HCT116 (cell line): ENCODE measurements around the gene NT5DC3. TPM values are rescaled to one million over a fixed set of nuclear protein-coding genes. Genes with fewer than 3 reads are reported as not detected.

Experiments used
- ATAC-seq: fragments of 200-7000 bp; cut with Tn5 transposase; 2 replicates; pipeline ENCODE4 v1.9.1; 2020; ENCODE audit warnings: mild to moderate bottlenecking, moderate library complexity
- BruUV-seq: library from RNA; stranded (reverse); fragments of 400-500 nt; replicated peaks from 2 replicates; lab custom pipeline; 2021; lab: Mats Ljungman, UMichigan
- CTCF ChIA-PET: fragments of 300-600 bp; sonication (Branson Sonifier 250); formaldehyde crosslinking; loops from one replicate; lab custom pipeline; 2021; ENCODE audit warnings: antibody characterized with exemption; lab: Charles Lee
- POLR2A ChIA-PET: fragments of 300-600, 350-600 bp; sonication (Branson Sonifier 250); formaldehyde crosslinking; loops from one replicate; lab custom pipeline; 2021; ENCODE audit warnings: antibody characterized with exemption; lab: Charles Lee
- RAD21 ChIA-PET, 2 experiments: fragments of 300-600 bp; sonication (Branson Sonifier 250); formaldehyde crosslinking; loops; one replicate each; lab custom pipeline; 2023; ENCODE audit warnings: low total read pairs in 2 of 2; ENCODE audit not compliant: uncharacterized antibody in 2 of 2, unreplicated experiment in 2 of 2, low non-redundant PET in 1 of 2; lab: Charles Lee
- DNase-seq: peaks from one replicate; pipeline ENCODE4 v3.0.0-alpha.2; 2010; ENCODE audit warnings: low read depth, low spot score
- H2AFZ ChIP-seq: fragments of 200-600 bp; shearing (Covaris generic), sonication (generic); 2 replicates; pipeline ENCODE4 v1.6.1; 2017; ENCODE audit warnings: low read depth, mixed run types, mixed read lengths, antibody characterized with exemption, low read length; ENCODE audit not compliant: poor library complexity, severe bottlenecking
- H3K27ac ChIP-seq: 2 replicates; pipeline ENCODE4 v1.5.1; 2012; ENCODE audit warnings: low read depth, low read length
- H3K27me3 ChIP-seq: fragments of 200-600 bp; sonication (generic); 2 replicates; pipeline ENCODE4 v1.6.1; 2016; ENCODE audit warnings: mixed run types, low read length, mixed read lengths; ENCODE audit not compliant: insufficient read depth
- H3K36me3 ChIP-seq, 2 experiments: fragments of 200-500 bp in 1 of 2; fragments of 200-600 bp in 1 of 2; sonication (Bioruptor generic) in 1 of 2; sonication (generic) in 1 of 2; 2 replicates each; pipeline versions ENCODE4 v1.5.1 to v1.6.1; 2014 to 2016; ENCODE audit warnings: low read length in 2 of 2, inconsistent platforms in 1 of 2, mixed read lengths in 1 of 2, mixed run types in 1 of 2; ENCODE audit not compliant: insufficient read depth in 2 of 2, control insufficient read depth in 1 of 2
- H3K4me1 ChIP-seq, 2 experiments: fragments of 200-600 bp in 1 of 2; sonication (generic) in 1 of 2; 2 replicates each; pipeline versions ENCODE4 v1.5.1 to v1.6.1; 2012 to 2017; ENCODE audit warnings: low read length in 2 of 2, inconsistent platforms in 1 of 2, mild to moderate bottlenecking in 1 of 2, mixed read lengths in 1 of 2, mixed run types in 1 of 2, moderate library complexity in 1 of 2; ENCODE audit not compliant: insufficient read depth in 2 of 2, control insufficient read depth in 1 of 2
- H3K4me2 ChIP-seq: fragments of 200-600 bp; sonication (generic); 2 replicates; pipeline ENCODE4 v1.6.1; 2017; ENCODE audit warnings: mixed run types, low read length, mixed read lengths
- H3K4me3 ChIP-seq, 2 experiments: fragments of 200-600 bp in 1 of 2; sonication (generic) in 1 of 2; replicated peaks in 1 of 2; 2 replicates each; pipeline ENCODE4 v1.5.1; 2011 to 2016; ENCODE audit warnings: low read length in 2 of 2, control low read depth in 1 of 2, low read depth in 1 of 2, mild to moderate bottlenecking in 1 of 2, mixed read lengths in 1 of 2, mixed run types in 1 of 2
- H3K79me2 ChIP-seq: fragments of 200-600 bp; sonication (generic); 2 replicates; pipeline ENCODE4 v1.6.1; 2017; ENCODE audit warnings: mild to moderate bottlenecking, mixed run types, low read length, moderate library complexity, mixed read lengths; ENCODE audit not compliant: insufficient read depth
- H3K9ac ChIP-seq: fragments of 200-600 bp; sonication (generic); 2 replicates; pipeline ENCODE4 v1.6.1; 2016; ENCODE audit warnings: low read length, mixed read lengths
- H3K9me2 ChIP-seq: fragments of 200-600 bp; sonication (generic), shearing (Covaris generic); 2 replicates; pipeline ENCODE4 v1.6.1; 2017; ENCODE audit warnings: mixed run types, mild to moderate bottlenecking, moderate library complexity; ENCODE audit not compliant: insufficient read depth
- H3K9me3 ChIP-seq, 2 experiments: fragments of 200-500 bp in 1 of 2; fragments of 200-600 bp in 1 of 2; sonication (Bioruptor generic) in 1 of 2; sonication (generic) in 1 of 2; 2 replicates each; pipeline ENCODE4 v1.6.1; 2014 to 2017; ENCODE audit warnings: low read length in 2 of 2, mixed read lengths in 2 of 2, inconsistent platforms in 1 of 2, low read depth in 1 of 2, mild to moderate bottlenecking in 1 of 2, mixed run types in 1 of 2, moderate library complexity in 1 of 2; ENCODE audit not compliant: control insufficient read depth in 1 of 2, insufficient read depth in 1 of 2
- H4K20me1 ChIP-seq: fragments of 200-600 bp; sonication (generic), shearing (Covaris generic); 2 replicates; pipeline ENCODE4 v1.6.1; 2017; ENCODE audit warnings: mixed run types, mild to moderate bottlenecking, moderate library complexity; ENCODE audit not compliant: insufficient read depth
- CEBPB ChIP-seq: IDR thresholded peaks from 2 replicates; pipeline ENCODE4 v1.6.1; 2012; ENCODE audit warnings: low read depth
- ELF1 ChIP-seq: IDR thresholded peaks from 2 replicates; pipeline ENCODE4 v1.6.1; 2012; ENCODE audit warnings: low read depth, borderline replicate concordance
- JUND ChIP-seq: IDR thresholded peaks from 2 replicates; pipeline ENCODE4 v1.6.1; 2012
- POLR2A ChIP-seq: IDR thresholded peaks from 2 replicates; pipeline ENCODE4 v1.7.0; 2011; ENCODE audit warnings: borderline replicate concordance; ENCODE audit not compliant: insufficient read depth, insufficient read length; ENCODE audit errors: extremely low read depth
- POLR2AphosphoS5 ChIP-seq: IDR thresholded peaks from 2 replicates; pipeline ENCODE4 v1.6.1; 2011; ENCODE audit warnings: mild to moderate bottlenecking, low read depth, low read length, moderate library complexity
- ZNF274 ChIP-seq: fragments of 200-500 bp; sonication (Bioruptor generic); IDR thresholded peaks from 2 replicates; pipeline ENCODE4 v1.6.1; 2014; ENCODE audit warnings: mild to moderate bottlenecking, low read depth, low read length, inconsistent platforms
- intact Hi-C: fragments of 100-400 bp; cut with micrococcal nuclease; formaldehyde crosslinking; loops from 2 replicates; pipeline ENCODE4 v1.10.0; 2022
- total RNA-seq: library from RNA; stranded (reverse); gene quantifications from one replicate; pipeline ENCODE4 v1.2.1, GENCODE V29; 2021; ENCODE audit not compliant: unreplicated experiment

NT5DC3 gene
- total RNA-seq, 1 experiment from 2014 or later, result 18.7 TPM

DNA sequence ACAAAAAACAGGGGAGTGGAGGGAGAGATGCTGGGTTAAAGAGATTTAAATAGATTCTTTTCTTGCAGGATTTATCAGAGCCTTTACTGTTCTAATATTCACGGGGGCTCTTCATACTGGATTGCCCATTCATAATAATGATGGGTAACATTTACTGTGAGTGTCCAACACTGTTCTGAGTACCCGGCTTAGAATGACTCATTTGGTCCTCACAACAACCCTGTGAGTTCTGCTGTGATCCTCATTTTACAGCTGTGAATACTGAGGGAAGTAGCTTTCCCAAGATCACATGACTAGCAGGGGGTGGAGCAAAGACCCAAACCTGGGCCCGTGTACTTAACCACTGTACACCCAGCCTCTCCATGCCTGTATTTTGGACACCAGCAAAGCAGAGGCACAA lies 113.4 kb downstream of the NT5DC3 start:
- intact Hi-C loops, result no loop called here
- TF ChIP-seq POLR2A, result no peak
- no peak for TF ChIP-seq ZNF274
- no peak for TF ChIP-seq POLR2AphosphoS5
- no peak for TF ChIP-seq CEBPB
- no peak for TF ChIP-seq JUND
- CTCF ChIA-PET, result no interaction called here
- Histone ChIP-seq H3K36me3 (no peaks in the 10 kb centered on the region), H3K4me2 (no peak overlapping the region), H3K9me3 (no peaks in the 10 kb centered on the region; a peak in 2 of 4 replicates), H3K9me2 (no peaks in the 10 kb centered on the region), H4K20me1 (no peaks in the 10 kb centered on the region), H2AFZ (no peak overlapping the region), H3K9ac (no peak overlapping the region), H3K4me3 (no peak overlapping the region), H3K4me1 (no peaks in the 10 kb centered on the region), H3K79me2 (no peaks in the 10 kb centered on the region), H3K27ac (no peak overlapping the region), H3K27me3 (peaks cover 7% of the 10 kb centered on the region; the same call in 1 of the 2 replicates)
- ATAC-seq (peak; percentile 63), DNase-seq (no peak)
- POLR2A ChIA-PET, result no interaction called here
- RAD21 ChIA-PET, result no interaction called here
- BruUV-seq, result no TSS peak

DNA sequence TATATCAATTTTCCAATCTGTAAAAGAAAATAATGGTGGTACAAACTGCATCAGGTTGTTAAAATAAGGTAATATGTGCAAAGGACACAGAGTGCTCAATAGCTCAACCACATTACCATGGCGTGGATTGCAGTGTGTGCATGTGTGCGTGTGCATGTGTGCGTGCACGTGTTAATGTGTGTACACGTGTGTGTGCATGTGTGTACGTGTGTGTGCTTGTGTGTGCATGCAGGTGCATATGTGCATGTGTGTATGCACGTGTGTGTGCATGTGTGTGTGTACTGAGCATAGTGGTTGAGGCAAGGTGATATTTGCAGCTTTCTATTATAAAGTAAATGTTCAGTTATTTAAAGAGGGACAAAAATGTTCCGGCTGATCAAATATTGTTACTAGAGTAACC lies 115.6 kb downstream of the NT5DC3 start:
- Histone ChIP-seq H2AFZ (no peak overlapping the region), H3K9ac (no peak overlapping the region)

More for the DNA sequence above, 115.6 kb downstream of the NT5DC3 start:
- BruUV-seq, result no TSS peak
- no peak for DNase-seq
- Histone ChIP-seq H3K4me2 (no peak overlapping the region), H3K36me3 (no peaks in the 10 kb centered on the region), H3K4me1 (no peaks in the 10 kb centered on the region), H3K27me3 (peaks cover 7% of the 10 kb centered on the region), H3K79me2 (no peaks in the 10 kb centered on the region), H3K9me3 (no peaks in the 10 kb centered on the region; a peak in 1 of 4 replicates), H3K27ac (no peak overlapping the region), H3K4me3 (no peak overlapping the region), H4K20me1 (no peaks in the 10 kb centered on the region), H3K9me2 (no peaks in the 10 kb centered on the region)
- no peak for TF ChIP-seq ELF1
- ChIA-PET POLR2A (no interaction called here), RAD21 (no interaction called here), CTCF (no interaction called here)
- ATAC-seq, result no peak
- intact Hi-C loops, result no loop called here

Other genes with a start within 250 kb of the NT5DC3 start
- 888 TPM for gene HSP90B1, start 89.2 kb upstream of the NT5DC3 start, total RNA-seq
- 23.9 TPM for gene TDG, start 124.6 kb upstream of the NT5DC3 start, total RNA-seq
- gene GLT8D2, start 209.0 kb upstream of the NT5DC3 start, total RNA-seq, result 4.8 TPM
- 4.9 TPM for gene HCFC2, start 223.3 kb upstream of the NT5DC3 start, total RNA-seq